Heart right ventricle (tissue), 16 donors: Measurements from ENCODE around the gene RYR1. TPM values are rescaled to one million over a fixed set of nuclear protein-coding genes. Genes with fewer than 3 reads are reported as not detected.

Source experiments
- ATAC-seq, 8 donors: fragments of 200-7000 bp; cut with Tn5 transposase; one replicate each; pipeline ENCODE4 v1.9.1; 2020; ENCODE audit warnings: mild to moderate bottlenecking in 8 of 8, moderate library complexity in 8 of 8, moderate number of reproducible peaks in 1 of 8
- DNase-seq, 2 donors: peaks; one replicate each; pipeline ENCODE4 v3.0.0-alpha.2; 2020
- H3K27ac ChIP-seq, 10 donors: fragments of 200-600 bp; sonication (generic) in 2 of 10; one replicate each; pipeline versions ENCODE4 v1.5.0 to v1.8.0; 2020 to 2022; ENCODE audit warnings: mild to moderate bottlenecking in 3 of 10
- H3K27me3 ChIP-seq, 7 donors: fragments of 200-600 bp; one replicate each; pipeline ENCODE4 v1.8.0; 2021 to 2022; ENCODE audit warnings: mild to moderate bottlenecking in 2 of 7
- H3K36me3 ChIP-seq, 9 donors: fragments of 200-600 bp; sonication (generic) in 1 of 9; one replicate each; pipeline versions ENCODE4 v1.5.0 to v1.8.0; 2020 to 2022; ENCODE audit warnings: mild to moderate bottlenecking in 2 of 9
- H3K4me1 ChIP-seq, 9 donors: fragments of 200-600 bp; sonication (generic) in 1 of 9; one replicate each; pipeline versions ENCODE4 v1.5.0 to v1.8.0; 2020 to 2022; ENCODE audit warnings: mild to moderate bottlenecking in 4 of 9
- H3K4me3 ChIP-seq, 10 donors: fragments of 200-600 bp; sonication (generic) in 2 of 10; one replicate each; pipeline versions ENCODE4 v1.5.0 to v1.8.0; 2020 to 2022; ENCODE audit warnings: mild to moderate bottlenecking in 7 of 10, moderate library complexity in 2 of 10
- H3K9me3 ChIP-seq, 11 donors: fragments of 200-600 bp in 10 of 11; sonication (generic) in 2 of 11; one replicate each; pipeline versions ENCODE4 v1.5.0 to v1.8.0; 2013 to 2022; ENCODE audit warnings: mild to moderate bottlenecking in 2 of 11, control low read depth in 1 of 11, moderate library complexity in 1 of 11
- whole genome bisulfite sequencing, 2 donors: extraction: QIAGEN DNeasy Blood & Tissue Kit; methylation state at CpG; one replicate each; pipeline ENCODE4 v1.1.7; 2013; ENCODE audit warnings: inconsistent platforms in 1 of 2; 5-methylcytosine and 5-hydroxymethylcytosine counted together
- intact Hi-C, 10 donors: fragments of 100-400 bp; cut with DNase I; formaldehyde crosslinking; loops; one replicate each; pipeline versions ENCODE4 v1.11.1 to v1.14.2; 2022
- long read RNA-seq, 3 donors: library from polyadenylated mRNA; unstranded; transcript quantifications; one replicate each; pipeline ENCODE4 v2.0.0, GENCODE V29; 2020 to 2021
- polyA plus RNA-seq, 2 donors: library from polyadenylated mRNA; stranded (reverse); fragments of 200-250 nt; gene quantifications; one replicate each; pipeline ENCODE4 v1.2.3, GENCODE V29; 2013
- total RNA-seq, 10 donors: library from RNA; stranded (reverse); fragmentation: NEBNext Ultra II Directional in 3 of 10; extraction: Animal tissue kit (Norgen Biotek cat#: 25700) in 3 of 10; gene quantifications; one replicate each; pipeline versions ENCODE4 v1.2.1 to v1.2.4, GENCODE V29; 2021 to 2023
- TF ChIP-seq, protein P1 (sequence below), 9 donors: fragments of 200-600 bp; sonication (generic) in 2 of 9; IDR thresholded peaks; one replicate each; pipeline versions ENCODE4 v1.5.0 to v1.8.0; 2021 to 2022; ENCODE audit warnings: antibody characterized with exemption in 9 of 9, mild to moderate bottlenecking in 5 of 9, moderate library complexity in 1 of 9
- donor health status: Arrhythmogenic right ventricular cardiomyopathy.
- donor health status: ischemic (EF 13 %, LVEDD 7.1; RV severe dilation, severe dysfunction).
- donor health status: healthy with polysubstance abuse.
- donor health status: DM: no; HTN: yes; CAD: no.
- donor health status: DM: no; HTN: no; CAD: no.
- donor health status: ischemic (EF 25% LVEDD 6.9; RV normal size, moderate dysfunction).
- donor health status: ischemic (EF 25% LVEDD 5.7; RV mildly dilated, moderate dysfunction).
- donor health status: healthy.
- donor health status: DM: yes; HTN: yes; CAD: no.
- donor health status: Ischemic cardiomyopathy.
- donor health status: ischemic (EF 35%, LVEDD 5.7; RV mildly dilated, moderate dysfunction).
- donor health status: nonischemic (EF 11% LVEDD 7.7; RV severe dilation, severe dysfunction).
- donor health status: DM: yes; HTN: yes; CAD: no.
- donor health status: PGD.
- donor health status: ischemic (EF 29% LVEDD 5.4; RV normal size, mild dysfunction).
- donor health status: nonischemic (EF 23%, LVEDD 6.1; RV moderate dilation, normal function).

Gene RYR1
- total RNA-seq (1 to 10 TPM in 3 of 10 donors, under 1 TPM in 7; 0.30 to 1.7 (median 0.74) TPM), polyA plus RNA-seq (1 to 10 TPM in 1 of 2 donors, under 1 TPM in 1; 0.20 to 1.7 TPM)
- long read RNA-seq, donor 1, partial matches to known transcripts = 1 of 1 reads
- long read RNA-seq, donor 1, other reads (novel, unspliced or antisense) = 0 of 1 reads
- long read RNA-seq, donor 2, partial matches to known transcripts = 1 of 2 reads
- long read RNA-seq, donor 2, other reads (novel, unspliced or antisense) = 1 of 2 reads
- long read RNA-seq, donor 3, partial matches to known transcripts = 1 of 1 reads
- long read RNA-seq, donor 3, other reads (novel, unspliced or antisense) = 0 of 1 reads

DNA sequence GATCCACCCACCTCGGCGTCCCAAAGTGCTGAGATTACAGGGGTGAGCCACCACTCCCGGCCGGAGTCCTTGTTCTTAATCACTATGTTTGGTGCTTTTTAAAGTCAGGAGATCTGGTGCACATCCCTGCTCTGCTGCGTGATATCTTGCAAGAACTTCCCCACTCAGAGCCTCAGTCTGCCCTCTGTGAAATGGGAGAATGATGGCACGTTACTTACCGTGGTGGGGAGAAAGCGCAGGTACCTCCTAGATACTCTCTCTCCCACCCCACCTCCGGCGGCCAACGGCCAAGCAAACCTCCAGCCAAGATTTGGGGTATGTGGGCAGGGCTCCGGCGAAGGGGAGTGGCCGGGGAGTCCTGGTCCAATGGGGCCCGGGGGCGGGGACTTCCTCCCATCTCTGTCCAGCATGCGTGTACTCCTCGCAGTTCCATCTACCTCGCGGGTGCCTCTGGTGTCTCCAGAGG is at the start of gene RYR1:
Gene RYR1 (plus strand): TSS at position 424 of the 466 bp plus-strand sequence. CDS start 139 bp downstream, outside the sequence.
- DNase-seq = peak; percentile 27 to 63
- Histone ChIP-seq H3K27ac (no peak within 1 kb of the TSS), H3K27me3 (peaks cover 6 to 65% (median 42%) of the 10 kb centered on the region in 7 donors), H3K4me3 (peak within 1 kb of the TSS in 2 of 10 donors; percentile 12 to 18), H3K9me3 (no peaks in the 10 kb centered on the region), H3K36me3 (no peaks in the 10 kb centered on the region), H3K4me1 (peaks cover 0 to 12% (median 0%) of the 10 kb centered on the region in 9 donors)
- intact Hi-C loops = no loop called here
- ATAC-seq = peak in 7 of 8 donors; percentile 49 to 90 (median 78)
- TF ChIP-seq, protein P1, sequence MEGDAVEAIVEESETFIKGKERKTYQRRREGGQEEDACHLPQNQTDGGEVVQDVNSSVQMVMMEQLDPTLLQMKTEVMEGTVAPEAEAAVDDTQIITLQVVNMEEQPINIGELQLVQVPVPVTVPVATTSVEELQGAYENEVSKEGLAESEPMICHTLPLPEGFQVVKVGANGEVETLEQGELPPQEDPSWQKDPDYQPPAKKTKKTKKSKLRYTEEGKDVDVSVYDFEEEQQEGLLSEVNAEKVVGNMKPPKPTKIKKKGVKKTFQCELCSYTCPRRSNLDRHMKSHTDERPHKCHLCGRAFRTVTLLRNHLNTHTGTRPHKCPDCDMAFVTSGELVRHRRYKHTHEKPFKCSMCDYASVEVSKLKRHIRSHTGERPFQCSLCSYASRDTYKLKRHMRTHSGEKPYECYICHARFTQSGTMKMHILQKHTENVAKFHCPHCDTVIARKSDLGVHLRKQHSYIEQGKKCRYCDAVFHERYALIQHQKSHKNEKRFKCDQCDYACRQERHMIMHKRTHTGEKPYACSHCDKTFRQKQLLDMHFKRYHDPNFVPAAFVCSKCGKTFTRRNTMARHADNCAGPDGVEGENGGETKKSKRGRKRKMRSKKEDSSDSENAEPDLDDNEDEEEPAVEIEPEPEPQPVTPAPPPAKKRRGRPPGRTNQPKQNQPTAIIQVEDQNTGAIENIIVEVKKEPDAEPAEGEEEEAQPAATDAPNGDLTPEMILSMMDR (IDR thresholded peaks at IDR 0.05) = no peak
- WGBS, 2 donors = 14 to 15% methylated on average over 20 of the region's 20 CpGs

DNA sequence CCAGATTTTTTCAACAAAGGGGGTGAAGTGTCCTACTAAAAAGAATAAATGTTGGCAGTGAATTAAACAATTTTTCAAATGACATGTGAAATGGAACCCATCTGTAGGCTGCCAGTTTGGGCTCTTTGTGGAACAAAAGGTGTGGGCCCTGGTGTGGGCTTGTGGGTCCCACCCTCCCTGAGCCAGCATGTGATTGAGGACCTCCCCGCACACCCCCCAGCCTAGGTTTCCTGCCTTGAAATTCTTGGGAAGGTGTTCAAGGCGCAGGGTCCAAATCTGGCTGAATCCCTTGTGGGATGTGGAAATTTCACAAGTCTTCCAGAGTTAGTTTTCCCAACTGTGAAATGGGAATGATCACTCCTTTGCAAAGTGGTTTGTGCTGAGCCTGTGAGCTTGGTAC is 49.7 kb upstream of the RYR1 start:
- intact Hi-C loops = no loop called here
- H3K27ac ChIP-seq = no peak overlapping the region

DNA sequence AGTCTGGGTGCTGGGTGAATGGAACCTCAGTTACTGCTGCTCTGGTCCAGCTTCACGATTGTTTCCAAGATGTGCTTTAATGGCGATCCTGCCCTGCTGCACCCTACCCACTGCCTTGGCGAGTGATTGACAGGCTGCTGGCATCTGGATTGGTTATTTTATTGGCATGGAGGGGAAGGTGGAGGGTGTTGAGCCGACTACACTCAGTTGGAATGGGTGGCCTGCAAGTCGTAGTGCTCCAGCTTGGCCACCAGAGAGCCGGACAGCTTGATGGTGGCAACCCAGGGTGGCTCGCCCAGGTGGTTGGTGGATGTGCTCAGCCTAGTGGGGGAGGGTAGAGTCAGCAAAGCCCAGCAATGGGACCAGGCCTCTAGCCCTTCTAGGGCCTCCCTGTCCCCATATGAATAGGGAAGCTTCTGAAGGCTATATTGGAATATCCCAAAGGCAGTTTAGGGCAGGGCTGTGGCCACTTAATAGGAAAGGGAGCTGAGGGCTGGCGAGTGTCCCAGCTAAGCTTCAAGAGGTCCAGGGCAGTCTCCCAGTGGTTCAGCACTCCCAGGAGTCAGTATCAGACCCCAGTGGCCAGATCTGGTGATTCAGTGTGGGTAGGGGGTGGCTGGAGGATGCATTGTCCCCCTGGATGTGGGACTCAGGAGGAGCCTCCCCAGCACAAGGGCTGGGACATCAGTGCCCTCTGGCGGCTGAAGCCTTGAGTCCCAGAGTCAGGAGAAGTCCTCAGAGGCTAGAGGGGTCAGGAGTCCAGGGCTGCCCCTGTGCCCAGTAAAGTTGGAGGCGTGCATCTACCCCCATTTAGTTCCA is 49.1 kb upstream of the RYR1 start:
- ATAC-seq (no peak), DNase-seq (no peak)
- no peak overlapping the region for H3K27ac ChIP-seq
- TF ChIP-seq, protein P1 (IDR thresholded peaks at IDR 0.05) = peak in 1 of 9 donors; percentile 12
- H3K27me3 ChIP-seq = peaks cover 0 to 41% (median 0%) of the 10 kb centered on the region in 7 donors
- no peaks in the 10 kb centered on the region for H3K9me3 ChIP-seq
- intact Hi-C loops = no loop called here
- peaks cover 0 to 71% (median 47%) of the 10 kb centered on the region in 9 donors for H3K36me3 ChIP-seq
- H3K4me1 ChIP-seq = peaks cover 15 to 38% (median 33%) of the 10 kb centered on the region in 9 donors
- H3K4me3 ChIP-seq = no peak overlapping the region
- 84 to 88% methylated on average over 10 of the region's 10 CpGs for WGBS, 2 donors

More for the DNA sequence above, 49.7 kb upstream of the RYR1 start:
- ATAC-seq (no peak), DNase-seq (no peak)
- Histone ChIP-seq H3K36me3 (peaks cover 0 to 78% (median 54%) of the 10 kb centered on the region in 9 donors), H3K9me3 (no peaks in the 10 kb centered on the region), H3K4me3 (no peak overlapping the region), H3K27me3 (peaks cover 0 to 34% (median 0%) of the 10 kb centered on the region in 7 donors), H3K4me1 (peaks cover 15 to 34% (median 26%) of the 10 kb centered on the region in 9 donors)
- 96 to 98% methylated on average over 2 of the region's 2 CpGs for WGBS, 2 donors
- TF ChIP-seq, protein P1 (IDR thresholded peaks at IDR 0.05) = no peak
